NOMO-1 (cell line): ENCODE data around the gene DLG1.

Source experiments
- DNase-seq, 2 experiments: peaks; one replicate each; lab custom pipeline; 2025; ENCODE audit not compliant: unreplicated experiment in 2 of 2; lab: John Stamatoyannopoulos, UW

Gene DLG1

DNA sequence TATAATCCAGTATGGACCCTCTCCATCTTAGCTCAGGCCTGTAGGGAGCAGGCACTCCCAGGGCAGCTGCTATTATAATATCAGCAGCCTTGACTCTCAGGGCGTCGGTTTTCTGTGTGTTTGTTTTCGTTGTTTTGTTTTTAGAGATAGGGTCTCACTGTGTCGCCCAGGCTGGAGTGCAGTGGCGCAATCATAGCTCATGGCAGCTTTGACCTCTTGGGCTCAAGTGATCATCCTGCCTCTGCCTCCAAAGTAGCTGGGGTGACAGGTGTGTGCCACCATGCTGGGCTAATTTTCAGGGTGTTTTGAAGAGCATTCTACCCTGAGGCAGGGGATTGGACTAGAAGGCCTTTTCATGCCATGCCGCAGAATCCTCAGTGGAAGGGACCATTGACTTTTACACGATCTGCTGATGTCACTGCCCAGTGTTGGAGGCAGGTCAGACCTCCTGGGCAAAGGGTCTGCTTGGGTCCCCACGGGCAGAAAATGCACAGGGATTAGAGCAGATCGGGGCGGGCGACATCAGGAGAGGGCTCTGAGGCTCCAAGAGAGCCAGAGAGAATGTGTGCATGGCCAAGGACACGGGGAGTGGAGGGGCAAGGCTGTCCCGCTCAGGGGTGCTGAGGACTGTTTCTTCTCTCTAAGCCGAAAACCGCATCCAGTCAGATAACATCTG, 276.5 kb downstream of the DLG1 start:
- no peak for DNase-seq

GRCh38 chr3:197021231-197021630, 277.2 kb downstream of the DLG1 start:
- no peak for DNase-seq

GRCh38 chr3:197019535-197019934, 278.9 kb downstream of the DLG1 start:
- no peak for DNase-seq

DNA sequence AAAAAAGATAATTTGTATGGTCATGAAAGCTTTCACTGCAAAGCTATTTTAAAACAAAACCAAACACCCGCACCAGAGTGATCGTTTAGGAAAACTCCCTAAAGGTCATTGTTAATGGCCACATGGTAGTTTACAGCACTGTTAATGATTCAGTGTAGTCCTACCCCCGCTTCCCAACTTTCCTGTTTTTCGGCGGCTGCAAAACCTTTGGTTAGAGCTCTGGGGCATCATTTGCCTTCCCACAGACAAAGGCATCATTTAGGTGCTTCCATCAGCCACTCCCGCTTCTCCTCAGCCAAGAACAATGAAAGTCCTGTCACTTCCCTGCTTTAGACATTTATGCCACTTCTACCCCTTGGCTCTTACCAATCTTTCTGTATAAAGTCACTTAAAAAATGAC, 279.4 kb downstream of the DLG1 start:
- no peak for DNase-seq

GRCh38 chr3:197017003-197017402, 281.4 kb downstream of the DLG1 start:
- DNase-seq: no peak

- DNase-seq: no peak
Measured at GRCh38 chr3:197015790-197016736, 282.3 kb downstream of the DLG1 start.

GRCh38 chr3:197014942-197015575, 283.4 kb downstream of the DLG1 start:
- DNase-seq: no peak

GRCh38 chr3:197014024-197014423, 284.4 kb downstream of the DLG1 start:
- no peak for DNase-seq

DNA sequence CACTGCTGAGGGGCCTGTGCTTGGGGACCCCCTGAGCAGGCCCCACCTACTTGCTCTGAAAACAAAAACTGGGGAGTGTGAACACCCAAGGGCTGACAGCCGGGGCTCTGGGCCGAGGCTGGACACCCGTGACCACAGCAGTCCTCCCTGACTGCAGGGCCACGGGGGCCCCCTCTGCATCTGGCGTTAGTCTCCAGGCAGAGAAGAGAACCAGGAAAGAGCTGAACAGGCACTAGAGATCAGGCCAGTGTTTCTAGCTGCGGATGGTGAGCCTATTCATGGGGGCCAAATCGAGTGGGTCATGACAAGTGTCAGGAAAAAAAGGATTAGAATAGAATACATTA, 285.9 kb downstream of the DLG1 start:
- no peak for DNase-seq

- DNase-seq: no peak
Measured at GRCh38 chr3:197011780-197012539, 286.5 kb downstream of the DLG1 start.

DNA sequence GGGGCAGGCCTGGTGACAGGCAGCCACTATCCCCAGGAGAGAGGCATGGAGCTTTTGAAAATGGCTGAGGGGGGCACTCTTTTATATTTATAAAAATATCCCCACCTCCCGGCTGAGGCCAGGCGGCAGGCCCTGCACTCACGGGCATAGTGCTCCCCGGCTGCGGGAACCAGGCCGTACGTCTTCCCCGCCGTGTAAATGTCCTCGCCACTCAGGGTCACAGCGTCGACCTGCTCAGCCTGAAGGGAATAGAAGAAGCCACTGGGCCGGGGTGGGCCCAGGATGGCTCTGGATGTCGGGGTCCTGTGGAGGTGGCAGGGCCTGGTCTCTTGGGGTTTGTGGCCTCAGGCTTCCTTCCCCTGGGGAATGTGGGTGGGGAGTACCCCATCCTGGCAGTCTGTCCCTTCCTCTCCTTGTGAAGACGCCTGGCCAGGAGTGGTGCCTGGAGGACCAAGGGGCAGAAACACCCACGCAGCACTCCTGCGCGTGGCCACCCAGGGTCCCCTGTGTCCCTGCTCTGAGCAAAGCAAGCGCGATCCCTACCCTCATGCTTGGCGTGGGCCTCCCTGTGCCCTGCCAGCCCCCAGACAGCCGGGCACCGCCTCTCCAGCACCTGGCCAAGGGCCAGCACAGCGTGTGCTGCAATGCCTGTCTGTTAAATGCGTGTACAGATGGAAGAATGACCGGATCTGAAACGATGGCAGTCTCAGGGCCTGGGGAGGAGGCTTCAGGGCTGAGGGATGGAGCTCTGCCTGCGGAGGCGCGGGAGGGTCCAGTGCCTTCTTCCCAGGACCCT, 287.7 kb downstream of the DLG1 start:
- no peak for DNase-seq

DNA sequence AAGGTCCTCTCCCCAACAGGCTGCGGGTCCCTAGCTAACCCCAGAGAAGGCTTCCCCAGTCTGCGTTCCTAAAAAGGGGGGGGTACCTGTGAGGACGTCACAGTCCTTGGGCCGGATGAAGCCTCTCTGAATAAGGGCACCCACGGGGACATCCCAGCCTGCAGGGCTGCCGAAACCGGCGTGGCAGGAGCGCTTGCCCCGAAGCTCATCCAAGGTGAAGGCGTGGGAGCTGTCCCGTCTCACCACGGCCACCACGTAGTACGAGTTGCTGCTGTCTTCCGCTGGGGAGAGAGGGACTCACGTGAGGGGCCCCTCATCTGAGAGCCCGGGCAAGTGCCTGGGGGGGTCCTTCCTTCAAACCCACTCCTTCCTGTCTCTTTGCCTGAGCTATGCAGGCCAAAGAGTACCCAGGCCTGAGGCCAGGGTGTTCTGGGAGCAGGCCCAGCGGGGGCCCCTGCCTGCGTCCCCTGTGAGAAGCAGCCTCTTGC, 288.8 kb downstream of the DLG1 start:
- no peak for DNase-seq

GRCh38 chr3:197008436-197009209, 289.8 kb downstream of the DLG1 start:
- no peak for DNase-seq

GRCh38 chr3:197007953-197008352, 290.5 kb downstream of the DLG1 start:
- no peak for DNase-seq

DNA sequence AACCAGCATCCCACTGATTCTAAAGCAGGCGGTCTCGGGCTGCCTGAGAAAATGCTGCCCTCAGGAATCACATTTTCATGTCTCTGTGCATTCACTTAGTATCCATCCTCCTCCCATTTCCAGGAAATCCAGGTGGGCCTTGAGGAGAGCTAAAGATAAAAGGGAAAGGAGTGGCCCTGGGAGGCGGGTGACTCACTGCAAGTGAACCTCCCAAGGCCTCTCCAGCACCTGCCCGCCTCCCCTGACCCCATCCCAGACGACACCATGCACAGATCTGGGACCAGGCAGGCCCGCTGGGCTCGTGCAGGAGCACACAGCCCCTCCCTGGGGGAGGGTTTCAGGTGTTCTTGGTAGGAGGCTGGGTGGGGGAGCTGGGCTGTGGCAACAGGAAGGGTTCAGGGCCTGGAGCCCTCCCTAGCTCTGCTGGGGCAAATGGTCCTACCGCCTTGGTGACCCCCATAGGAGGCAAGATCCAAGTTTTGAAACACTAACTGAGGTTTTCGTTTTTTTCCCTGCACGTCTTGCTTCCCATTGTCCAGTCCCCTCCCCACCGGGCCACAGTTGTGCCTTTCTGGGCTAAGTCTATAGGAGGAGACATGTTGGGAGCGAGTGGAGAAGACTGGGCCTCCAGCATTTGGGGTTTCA, 291.0 kb downstream of the DLG1 start:
- DNase-seq: no peak

GRCh38 chr3:197006860-197007259, 291.6 kb downstream of the DLG1 start:
- DNase-seq: no peak

DNA sequence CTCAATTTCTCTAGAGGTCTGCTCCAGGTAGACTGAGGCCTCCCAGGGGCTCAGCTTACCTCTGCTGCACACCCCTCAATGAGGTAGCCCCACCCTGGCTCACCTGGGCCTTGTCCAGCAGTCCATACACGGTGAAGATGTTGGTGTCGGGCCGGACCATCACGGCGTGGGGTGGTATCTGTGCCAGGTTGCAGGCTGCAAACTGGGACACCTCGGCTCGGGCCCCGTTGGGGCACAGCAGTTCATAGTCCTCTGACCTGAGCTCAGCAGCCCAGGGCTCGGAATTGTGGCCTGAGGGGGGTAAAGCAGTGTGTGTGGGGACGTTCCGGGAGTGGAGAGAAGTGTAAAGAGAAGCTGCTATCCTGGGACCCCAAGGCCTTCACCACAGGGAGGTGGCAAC, 292.0 kb downstream of the DLG1 start:
- no peak for DNase-seq

DNA sequence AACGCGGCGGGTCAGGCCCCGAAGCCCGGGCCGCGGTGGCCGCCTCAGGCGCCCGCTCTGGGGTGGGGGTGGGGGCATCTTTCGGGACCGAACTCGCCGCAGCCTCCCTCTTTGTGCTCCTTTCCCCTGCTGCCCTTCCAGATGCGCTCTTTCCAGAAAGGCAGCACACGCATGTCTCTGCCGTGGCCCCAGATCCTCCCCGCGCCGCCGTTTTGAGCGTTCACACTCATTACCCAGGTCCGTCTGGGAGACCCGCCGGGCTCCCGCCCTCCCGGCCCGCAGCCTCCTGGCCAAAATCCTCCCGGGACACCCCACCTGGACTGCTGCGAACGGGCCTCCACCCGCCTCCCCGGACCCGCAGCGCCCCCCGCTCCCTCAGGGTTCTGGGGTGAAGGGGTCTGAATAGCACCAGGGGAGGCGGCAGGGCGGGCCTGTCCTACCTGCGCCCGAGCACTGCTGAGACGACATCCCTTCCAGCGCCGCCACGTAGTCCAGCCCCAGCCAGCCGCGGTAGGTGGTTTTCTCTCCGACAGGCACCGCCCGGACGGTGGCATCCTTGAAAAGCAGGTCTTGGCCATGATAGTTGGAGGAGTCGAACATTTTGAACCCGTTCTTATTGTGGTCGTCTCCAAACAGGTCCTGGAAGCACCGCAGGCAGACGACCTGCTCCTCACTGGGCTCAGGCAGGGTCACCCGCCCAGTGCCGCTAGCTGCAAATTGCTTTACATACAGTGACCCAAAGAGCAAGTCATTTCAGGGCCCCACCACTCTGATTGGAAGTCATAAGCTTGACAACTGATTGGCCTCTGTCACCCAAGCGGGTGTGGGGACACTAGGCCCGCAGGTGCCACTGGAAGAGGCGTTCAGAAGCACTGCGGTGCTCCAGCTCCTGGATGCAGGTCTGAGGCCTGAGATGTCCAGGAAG, 294.7 kb downstream of the DLG1 start:
- DNase-seq: peak; percentile 16 to 53
